Memory B cell (primary cell): ENCODE results near the gene G3BP2.
A peak's percentile ranks its signal among the peaks of the same experiment; 100 is the strongest.
"Not testable (repeated sequence)": the region's sequence is repeated elsewhere in the genome, so short reads cannot be mapped to it uniquely, and the experiment has no call there.

Experiments
- ATAC-seq: fragments of 150-1000 bp; cut with Tn5 transposase; 2 replicates; pipeline ENCODE4 v1.10.0; 2021; ENCODE audit warnings: low read depth, mild to moderate bottlenecking, moderate library complexity
- DNase-seq, 2 donors: peaks; one replicate each; pipeline ENCODE4 v3.0.0; 2022; ENCODE audit warnings: low spot score in 2 of 2
- H3K27ac Mint-ChIP-seq: one replicate; pipeline ENCODE4 v1.8.0; 2022; ENCODE audit warnings: mild to moderate bottlenecking, moderate library complexity, mixed read lengths
- H3K27me3 Mint-ChIP-seq: one replicate; pipeline ENCODE4 v1.8.0; 2022; ENCODE audit warnings: mixed read lengths
- H3K36me3 Mint-ChIP-seq: one replicate; pipeline ENCODE4 v1.8.0; 2022; ENCODE audit warnings: mild to moderate bottlenecking, mixed read lengths
- H3K4me1 Mint-ChIP-seq: one replicate; pipeline ENCODE4 v1.8.0; 2022; ENCODE audit warnings: mixed read lengths
- H3K4me3 Mint-ChIP-seq: one replicate; pipeline ENCODE4 v1.8.0; 2022; ENCODE audit warnings: mild to moderate bottlenecking, moderate library complexity, mixed read lengths
- H3K9me3 Mint-ChIP-seq: one replicate; pipeline ENCODE4 v1.8.0; 2022; ENCODE audit warnings: mixed read lengths

The G3BP2 gene

GRCh38 chr4:75673027-75673958 is at the start of gene G3BP2:
TSS of gene G3BP2 (minus strand) at chr4:75673411. CDS start at chr4:75662025, 11,386 bp downstream.
- H3K27ac Mint-ChIP-seq, result peak within 1 kb of the TSS; percentile 99
- H3K27me3 Mint-ChIP-seq, result no peaks in the 10 kb centered on the region
- DNase-seq (peak; percentile 86 to 94), ATAC-seq (peak; percentile 88)
- H3K4me1 Mint-ChIP-seq, result peaks cover 28% of the 10 kb centered on the region
- H3K9me3 Mint-ChIP-seq, result no peaks in the 10 kb centered on the region
- peak within 1 kb of the TSS; percentile 98 for H3K4me3 Mint-ChIP-seq
- H3K36me3 Mint-ChIP-seq, result no peaks in the 10 kb centered on the region

DNA sequence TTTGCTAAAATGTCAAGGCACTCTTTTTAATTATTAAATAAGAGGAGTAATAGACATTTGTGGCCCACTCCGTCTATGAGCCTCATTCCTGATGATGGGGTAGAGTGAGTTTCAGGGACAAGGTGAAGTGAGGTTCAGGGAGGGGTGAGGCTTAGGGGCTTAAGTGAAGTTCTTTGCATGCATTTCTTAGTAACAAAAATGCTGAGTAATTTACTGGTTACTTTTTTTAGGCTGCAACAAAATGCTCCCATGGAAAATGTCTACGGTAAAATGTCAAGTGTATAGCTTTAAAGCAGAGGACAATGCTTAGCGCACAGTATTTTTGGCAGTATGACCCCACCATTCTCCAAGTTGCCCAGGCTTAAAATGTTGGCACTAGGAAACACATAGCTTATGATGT is 49.2 kb upstream of the G3BP2 start:
- H3K4me3 Mint-ChIP-seq, result no peak overlapping the region
- peaks cover 19% of the 10 kb centered on the region for H3K4me1 Mint-ChIP-seq
- DNase-seq (no peak), ATAC-seq (no peak)
- peaks cover 3% of the 10 kb centered on the region for H3K36me3 Mint-ChIP-seq
- H3K27ac Mint-ChIP-seq, result no peak overlapping the region
- no peaks in the 10 kb centered on the region for H3K27me3 Mint-ChIP-seq
- no peaks in the 10 kb centered on the region for H3K9me3 Mint-ChIP-seq

DNA sequence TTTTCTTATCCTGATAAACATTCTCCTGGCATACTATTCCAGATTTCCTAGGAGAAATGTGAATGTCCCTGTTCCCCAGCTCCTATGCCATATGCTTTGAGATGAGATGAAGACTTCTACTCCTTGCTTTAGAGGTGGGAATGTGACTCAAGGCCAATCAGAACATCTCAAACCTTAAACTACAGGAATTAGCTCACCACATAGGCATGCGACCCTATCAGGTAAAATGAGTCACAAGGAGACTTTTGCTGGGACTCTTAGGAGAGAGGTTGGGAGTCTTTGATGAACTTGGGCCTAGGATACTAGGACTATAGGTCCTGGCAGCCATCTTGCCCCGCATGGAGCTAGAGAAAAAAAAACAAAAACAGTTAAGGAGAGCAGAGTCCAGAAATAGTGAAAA is 45.3 kb upstream of the G3BP2 start:
- Mint-ChIP-seq H3K27me3 (no peaks in the 10 kb centered on the region), H3K9me3 (no peaks in the 10 kb centered on the region), H3K36me3 (peaks cover 6% of the 10 kb centered on the region), H3K27ac (no peak overlapping the region), H3K4me1 (peaks cover 10% of the 10 kb centered on the region), H3K4me3 (no peak overlapping the region)
- ATAC-seq (no peak), DNase-seq (no peak)

DNA sequence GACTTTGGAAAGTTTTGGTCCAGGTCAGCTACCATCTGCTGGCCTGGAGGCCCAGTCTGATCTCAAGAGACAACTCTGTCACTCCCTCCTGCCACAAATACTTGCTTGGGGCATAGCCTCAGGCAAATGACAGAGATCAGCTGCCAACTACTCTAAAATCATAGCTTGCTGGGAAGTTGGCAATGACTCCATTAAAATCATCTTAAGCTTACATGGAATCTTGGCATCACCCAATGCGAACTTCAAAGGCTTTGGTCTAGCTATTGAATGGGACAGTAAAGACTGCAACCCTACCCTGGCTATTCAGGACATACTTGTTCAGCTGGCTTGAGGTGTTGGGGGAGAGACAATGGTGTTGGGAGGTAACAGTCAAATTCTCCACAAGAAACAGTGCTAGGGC is 44.2 kb upstream of the G3BP2 start:
- H3K36me3 Mint-ChIP-seq, result peaks cover 9% of the 10 kb centered on the region
- no peak for DNase-seq
- H3K4me1 Mint-ChIP-seq, result peaks cover 2% of the 10 kb centered on the region
- ATAC-seq, result no peak
- no peak overlapping the region for H3K4me3 Mint-ChIP-seq
- H3K27ac Mint-ChIP-seq, result no peak overlapping the region
- H3K9me3 Mint-ChIP-seq, result no peaks in the 10 kb centered on the region
- no peaks in the 10 kb centered on the region for H3K27me3 Mint-ChIP-seq

- H3K9me3 Mint-ChIP-seq, H3K27me3 Mint-ChIP-seq, H3K27ac Mint-ChIP-seq, DNase-seq, H3K4me3 Mint-ChIP-seq, H3K36me3 Mint-ChIP-seq, H3K4me1 Mint-ChIP-seq, ATAC-seq: not testable (repeated sequence)
Measured at GRCh38 chr4:75716054-75716453, 42.8 kb upstream of the G3BP2 start.

GRCh38 chr4:75715105-75715799 is 42.0 kb upstream of the G3BP2 start:
- no peak for DNase-seq
- no peak overlapping the region for H3K27ac Mint-ChIP-seq
- peaks cover 9% of the 10 kb centered on the region for H3K36me3 Mint-ChIP-seq
- peaks cover 2% of the 10 kb centered on the region for H3K4me1 Mint-ChIP-seq
- H3K4me3 Mint-ChIP-seq, result no peak overlapping the region
- H3K27me3 Mint-ChIP-seq, result no peaks in the 10 kb centered on the region
- ATAC-seq, result no peak
- no peaks in the 10 kb centered on the region for H3K9me3 Mint-ChIP-seq

DNA sequence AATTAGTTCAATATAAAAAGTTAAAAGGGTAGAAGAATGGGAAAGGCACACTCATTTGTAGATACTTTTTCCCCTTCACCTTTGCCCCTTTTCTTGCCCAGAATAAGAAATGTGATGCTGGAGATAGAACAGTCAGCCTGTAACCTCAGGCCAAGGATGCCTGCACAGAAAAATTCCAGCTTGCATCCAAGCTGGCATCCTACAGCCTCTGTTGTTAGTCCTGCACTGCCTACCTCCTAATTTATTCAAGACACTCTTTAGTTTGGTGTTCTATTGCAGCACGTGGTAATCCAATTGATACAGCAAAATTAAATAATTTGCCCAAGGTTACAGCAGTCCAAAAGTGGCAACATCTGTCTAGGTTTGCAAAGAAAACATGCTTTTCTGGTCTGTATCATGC is 41.5 kb upstream of the G3BP2 start:
- DNase-seq (no peak), ATAC-seq (no peak)
- Mint-ChIP-seq H3K4me1 (peaks cover 2% of the 10 kb centered on the region), H3K9me3 (no peaks in the 10 kb centered on the region), H3K4me3 (no peak overlapping the region), H3K27me3 (no peaks in the 10 kb centered on the region), H3K36me3 (peaks cover 9% of the 10 kb centered on the region), H3K27ac (no peak overlapping the region)

DNA sequence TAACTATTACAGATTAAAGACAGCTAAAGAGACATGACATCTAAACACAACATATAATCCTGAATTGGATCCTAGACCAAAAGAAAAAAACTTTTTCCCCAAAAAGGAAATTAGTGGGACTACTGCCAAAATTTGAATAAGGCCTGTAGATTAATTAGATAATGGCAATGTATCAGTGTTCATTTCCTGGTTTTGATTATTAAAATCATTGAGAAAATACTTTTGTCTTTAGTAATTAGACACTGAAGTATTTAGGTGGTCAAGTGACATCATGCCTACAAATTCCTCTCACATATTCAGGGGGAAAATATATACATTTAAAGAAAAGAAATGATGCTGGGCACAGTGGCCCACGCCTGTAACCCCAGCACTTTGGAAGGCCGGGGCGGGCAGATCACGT is 40.8 kb upstream of the G3BP2 start:
- no peaks in the 10 kb centered on the region for H3K27me3 Mint-ChIP-seq
- H3K36me3 Mint-ChIP-seq, result peaks cover 9% of the 10 kb centered on the region
- peaks cover 4% of the 10 kb centered on the region for H3K4me1 Mint-ChIP-seq
- no peak overlapping the region for H3K4me3 Mint-ChIP-seq
- DNase-seq (no peak), ATAC-seq (no peak)
- H3K27ac Mint-ChIP-seq, result no peak overlapping the region
- H3K9me3 Mint-ChIP-seq, result no peaks in the 10 kb centered on the region

GRCh38 chr4:75710246-75710645 is 37.0 kb upstream of the G3BP2 start:
- ATAC-seq, result no peak
- Mint-ChIP-seq H3K36me3 (peaks cover 3% of the 10 kb centered on the region), H3K4me1 (peaks cover 2% of the 10 kb centered on the region), H3K27ac (no peak overlapping the region), H3K9me3 (no peaks in the 10 kb centered on the region), H3K4me3 (no peak overlapping the region), H3K27me3 (no peaks in the 10 kb centered on the region)
- DNase-seq, result no peak

GRCh38 chr4:75708218-75708691 is 35.0 kb upstream of the G3BP2 start:
- Mint-ChIP-seq H3K27me3 (no peaks in the 10 kb centered on the region), H3K36me3 (peaks cover 3% of the 10 kb centered on the region), H3K4me1 (peaks cover 2% of the 10 kb centered on the region), H3K27ac (no peak overlapping the region), H3K9me3 (no peaks in the 10 kb centered on the region), H3K4me3 (no peak overlapping the region)
- DNase-seq (peak in 1 of 2 donors; percentile 23), ATAC-seq (peak; percentile 90)

DNA sequence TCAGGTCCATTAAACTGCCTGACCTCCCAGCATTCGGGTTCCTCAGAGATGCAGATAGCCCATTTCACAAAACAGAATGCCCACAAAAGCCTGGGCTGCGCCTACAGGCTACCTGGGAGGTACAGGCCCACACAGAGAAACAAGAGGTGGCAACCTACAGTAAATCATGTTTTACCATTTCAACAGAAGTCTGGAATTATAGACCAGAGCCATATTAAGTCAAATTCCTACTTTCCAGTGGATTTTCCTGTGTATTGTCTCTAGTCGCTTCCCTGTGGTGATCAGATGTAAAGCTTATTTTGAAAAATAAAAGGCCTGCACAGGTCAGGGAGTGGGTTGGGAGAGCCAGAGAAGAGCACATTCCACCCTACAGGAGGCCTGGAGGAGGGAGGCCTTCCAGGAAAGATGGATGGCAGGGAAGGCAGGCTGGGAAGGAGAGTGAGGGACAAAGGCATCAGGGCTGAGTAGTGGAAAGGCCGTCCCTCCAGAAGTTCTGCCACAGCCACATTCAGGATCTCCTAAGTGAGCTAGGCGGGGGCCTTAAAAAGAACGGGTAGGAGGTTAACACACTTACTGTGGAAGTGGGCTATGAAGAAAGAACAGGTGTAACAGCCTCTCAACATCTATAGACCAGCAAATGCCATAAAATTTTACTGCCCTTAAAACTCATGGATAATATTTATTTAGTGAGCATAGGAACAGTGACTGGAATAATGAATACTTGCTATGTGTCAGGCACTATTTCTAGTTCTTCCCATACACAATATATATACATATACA is 32.2 kb upstream of the G3BP2 start:
- no peak overlapping the region for H3K4me3 Mint-ChIP-seq
- DNase-seq (no peak), ATAC-seq (no peak)
- H3K27me3 Mint-ChIP-seq, result no peaks in the 10 kb centered on the region
- no peaks in the 10 kb centered on the region for H3K36me3 Mint-ChIP-seq
- no peak overlapping the region for H3K27ac Mint-ChIP-seq
- no peaks in the 10 kb centered on the region for H3K9me3 Mint-ChIP-seq
- peaks cover 2% of the 10 kb centered on the region for H3K4me1 Mint-ChIP-seq

DNA sequence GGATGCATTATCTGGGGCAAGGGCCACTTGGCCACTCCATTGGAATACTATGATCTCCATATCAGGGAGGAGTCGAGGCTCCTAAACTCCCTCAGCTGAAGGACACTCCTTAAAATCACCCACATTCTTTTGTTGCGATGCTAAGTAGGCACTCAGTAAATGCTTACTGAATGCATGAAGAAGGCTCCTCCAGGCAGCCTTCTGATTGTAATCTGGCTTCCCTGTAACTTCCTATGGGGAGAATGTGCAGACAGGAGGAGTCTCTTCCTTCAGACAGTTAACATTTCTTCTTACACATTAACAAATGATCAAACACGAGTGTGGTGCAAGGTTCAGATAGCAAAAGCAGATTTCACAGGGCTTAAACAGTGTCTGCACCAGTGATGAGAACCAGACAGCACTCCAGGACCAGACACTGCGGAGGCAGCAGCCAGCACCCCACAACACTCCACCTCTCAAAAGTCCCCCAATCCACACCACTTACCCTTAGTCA is 29.8 kb upstream of the G3BP2 start:
- Mint-ChIP-seq H3K36me3 (no peaks in the 10 kb centered on the region), H3K9me3 (no peaks in the 10 kb centered on the region), H3K4me1 (peaks cover 13% of the 10 kb centered on the region), H3K4me3 (no peak overlapping the region), H3K27ac (no peak overlapping the region), H3K27me3 (no peaks in the 10 kb centered on the region)
- DNase-seq (no peak), ATAC-seq (no peak)

- H3K4me3 Mint-ChIP-seq, result peak overlapping the region; percentile 55
- DNase-seq, result no peak
- H3K36me3 Mint-ChIP-seq, result no peaks in the 10 kb centered on the region
- peaks cover 18% of the 10 kb centered on the region for H3K4me1 Mint-ChIP-seq
- no peak for ATAC-seq
- H3K27me3 Mint-ChIP-seq, result no peaks in the 10 kb centered on the region
- peak overlapping the region; percentile 97 for H3K27ac Mint-ChIP-seq
- no peaks in the 10 kb centered on the region for H3K9me3 Mint-ChIP-seq
Measured at GRCh38 chr4:75699299-75699698, 26.1 kb upstream of the G3BP2 start.

GRCh38 chr4:75698963-75699228 is 25.7 kb upstream of the G3BP2 start:
- Mint-ChIP-seq H3K4me3 (peak overlapping the region; percentile 55), H3K27ac (peak overlapping the region; percentile 97), H3K27me3 (no peaks in the 10 kb centered on the region), H3K36me3 (peaks cover 3% of the 10 kb centered on the region), H3K9me3 (no peaks in the 10 kb centered on the region), H3K4me1 (peaks cover 18% of the 10 kb centered on the region)
- ATAC-seq, result peak; percentile 10
- DNase-seq, result no peak
